GM06990 (cell line): ENCODE results near the gene KLF13.
A peak's percentile ranks its signal among the peaks of the same experiment; 100 is the strongest.

Experiments
- DNase-seq: peaks from one replicate; pipeline ENCODE4 v3.0.0-alpha.2; 2011; ENCODE audit not compliant: insufficient read length; ENCODE audit errors: extremely low read depth
- H3K27me3 ChIP-seq: replicated peaks from 2 replicates; pipeline ENCODE4 v1.6.0; 2011; ENCODE audit warnings: low read length; ENCODE audit not compliant: control insufficient read depth, insufficient read depth
- H3K36me3 ChIP-seq: 2 replicates; pipeline ENCODE4 v1.5.1; 2011; ENCODE audit warnings: low read length; ENCODE audit not compliant: control insufficient read depth, insufficient read depth
- H3K4me3 ChIP-seq: replicated peaks from 2 replicates; pipeline ENCODE4 v1.5.1; 2011; ENCODE audit warnings: low read depth, mild to moderate bottlenecking, control low read depth, low read length
- TF ChIP-seq, protein P1 (sequence below): IDR thresholded peaks from 2 replicates; pipeline ENCODE4 v1.5.1; 2011; ENCODE audit warnings: low read length, control low read depth, mild to moderate bottlenecking, inconsistent platforms; ENCODE audit not compliant: insufficient read depth, poor library complexity, severe bottlenecking

Gene KLF13

DNA sequence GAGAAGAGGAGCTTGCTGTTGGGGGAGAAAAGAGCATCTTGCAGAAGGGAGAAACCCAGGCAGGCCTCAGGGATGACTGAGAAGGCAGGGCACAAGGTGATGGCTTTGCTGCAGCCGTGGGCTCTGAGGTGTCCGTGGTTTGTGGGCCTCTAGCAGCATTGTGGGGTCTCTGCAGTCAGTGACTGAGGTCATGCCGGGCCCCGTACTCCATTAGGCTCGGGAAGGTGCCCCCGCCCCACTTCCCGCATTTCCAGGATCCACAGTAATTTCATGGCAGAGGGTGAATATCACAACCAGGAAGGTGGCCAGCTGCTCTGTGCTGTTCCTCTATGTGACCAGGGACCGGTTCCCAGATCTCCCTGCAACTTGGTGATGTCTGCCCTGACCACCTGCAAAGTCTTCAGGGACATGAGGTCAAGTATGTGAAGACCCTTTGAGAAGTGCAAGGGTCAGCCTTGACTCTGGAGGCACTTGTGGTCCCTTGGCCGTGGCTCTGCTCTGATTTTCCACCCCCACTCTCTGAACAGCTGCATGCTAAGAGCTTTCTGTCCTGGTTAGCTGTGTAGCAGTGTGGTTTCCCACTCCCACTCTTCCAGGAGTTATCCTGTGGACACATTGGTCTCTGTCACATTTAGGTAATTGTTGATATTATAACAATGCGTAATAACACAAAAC lies 3.6 kb downstream of the KLF13 start:
- TF ChIP-seq, protein P1, sequence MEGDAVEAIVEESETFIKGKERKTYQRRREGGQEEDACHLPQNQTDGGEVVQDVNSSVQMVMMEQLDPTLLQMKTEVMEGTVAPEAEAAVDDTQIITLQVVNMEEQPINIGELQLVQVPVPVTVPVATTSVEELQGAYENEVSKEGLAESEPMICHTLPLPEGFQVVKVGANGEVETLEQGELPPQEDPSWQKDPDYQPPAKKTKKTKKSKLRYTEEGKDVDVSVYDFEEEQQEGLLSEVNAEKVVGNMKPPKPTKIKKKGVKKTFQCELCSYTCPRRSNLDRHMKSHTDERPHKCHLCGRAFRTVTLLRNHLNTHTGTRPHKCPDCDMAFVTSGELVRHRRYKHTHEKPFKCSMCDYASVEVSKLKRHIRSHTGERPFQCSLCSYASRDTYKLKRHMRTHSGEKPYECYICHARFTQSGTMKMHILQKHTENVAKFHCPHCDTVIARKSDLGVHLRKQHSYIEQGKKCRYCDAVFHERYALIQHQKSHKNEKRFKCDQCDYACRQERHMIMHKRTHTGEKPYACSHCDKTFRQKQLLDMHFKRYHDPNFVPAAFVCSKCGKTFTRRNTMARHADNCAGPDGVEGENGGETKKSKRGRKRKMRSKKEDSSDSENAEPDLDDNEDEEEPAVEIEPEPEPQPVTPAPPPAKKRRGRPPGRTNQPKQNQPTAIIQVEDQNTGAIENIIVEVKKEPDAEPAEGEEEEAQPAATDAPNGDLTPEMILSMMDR: no peak
- Histone ChIP-seq H3K36me3 (peaks cover 6% of the 10 kb centered on the region), H3K27me3 (no peaks in the 10 kb centered on the region), H3K4me3 (peak overlapping the region; percentile 78)
- no peak for DNase-seq

- Histone ChIP-seq H3K36me3 (peaks cover 7% of the 10 kb centered on the region), H3K4me3 (no peak overlapping the region), H3K27me3 (no peaks in the 10 kb centered on the region)
- TF ChIP-seq, protein P1: no peak
- no peak for DNase-seq
Measured at GRCh38 chr15:31330836-31331235, 4.2 kb downstream of the KLF13 start.

GRCh38 chr15:31331389-31331788 lies 4.8 kb downstream of the KLF13 start:
- Histone ChIP-seq H3K4me3 (no peak overlapping the region), H3K27me3 (no peaks in the 10 kb centered on the region), H3K36me3 (peaks cover 8% of the 10 kb centered on the region)
- TF ChIP-seq, protein P1: no peak
- no peak for DNase-seq

GRCh38 chr15:31332020-31332680 lies 5.5 kb downstream of the KLF13 start:
- H3K36me3 ChIP-seq: peaks cover 8% of the 10 kb centered on the region
- H3K27me3 ChIP-seq: no peaks in the 10 kb centered on the region
- DNase-seq: no peak
- peak overlapping the region; percentile 15; the same call in 1 of the 2 replicates for H3K4me3 ChIP-seq
- TF ChIP-seq, protein P1: no peak

GRCh38 chr15:31332681-31333071 lies 6.0 kb downstream of the KLF13 start:
- no peak for DNase-seq
- no peak overlapping the region for H3K4me3 ChIP-seq
- no peaks in the 10 kb centered on the region for H3K27me3 ChIP-seq
- TF ChIP-seq, protein P1: no peak
- H3K36me3 ChIP-seq: peaks cover 8% of the 10 kb centered on the region
